HG03097 (cell line): ENCODE data around the gene ARL2BP.
"Not testable (repeated sequence)": the region's sequence is repeated elsewhere in the genome, so short reads cannot be mapped to it uniquely, and the experiment has no call there.

Experiments used
- ATAC-seq: cut with Tn5 transposase; IDR thresholded peaks from one replicate; pipeline ENCODE4 v1.9.1; 2021; ENCODE audit not compliant: unreplicated experiment, low FRiP score

The ARL2BP gene

DNA sequence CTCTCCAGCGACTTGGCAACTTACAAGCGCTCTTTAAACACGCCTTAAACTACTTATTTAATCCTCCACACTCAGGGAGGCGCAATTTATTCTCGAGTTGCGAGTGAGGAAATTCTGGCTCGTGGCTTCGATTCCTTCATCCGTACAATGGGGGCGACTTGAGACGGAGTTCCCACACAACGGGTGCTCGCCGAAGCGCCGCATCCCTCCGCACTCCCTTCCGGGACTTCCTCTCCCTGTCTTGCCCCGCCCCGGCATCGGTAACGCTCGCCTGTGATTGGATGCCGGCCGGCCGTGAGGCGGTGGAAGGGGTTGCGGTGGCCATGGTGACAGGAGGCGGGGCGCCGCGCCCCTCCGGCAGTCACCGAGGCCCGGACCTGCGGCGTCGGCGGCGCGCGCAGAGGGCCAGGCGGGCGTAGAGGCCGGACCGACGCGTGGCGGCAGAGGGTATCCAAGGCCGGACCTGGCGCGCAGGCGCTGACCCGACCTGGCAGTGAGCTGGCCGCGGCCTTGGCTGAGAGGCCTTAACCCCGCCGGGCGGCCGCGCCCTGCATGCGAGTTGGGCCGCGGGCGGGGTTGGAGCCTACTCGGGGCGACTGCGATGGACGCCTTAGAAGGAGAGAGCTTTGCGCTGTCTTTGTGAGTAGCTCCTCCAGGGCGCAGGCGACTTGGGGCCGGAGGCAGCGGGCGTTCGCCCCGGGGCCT is at the start of gene ARL2BP:
TSS of gene ARL2BP (plus strand) at position 493 of the 705 bp plus-strand sequence. CDS start at position 602, 109 bp downstream.
- ATAC-seq = peak; percentile 92

DNA sequence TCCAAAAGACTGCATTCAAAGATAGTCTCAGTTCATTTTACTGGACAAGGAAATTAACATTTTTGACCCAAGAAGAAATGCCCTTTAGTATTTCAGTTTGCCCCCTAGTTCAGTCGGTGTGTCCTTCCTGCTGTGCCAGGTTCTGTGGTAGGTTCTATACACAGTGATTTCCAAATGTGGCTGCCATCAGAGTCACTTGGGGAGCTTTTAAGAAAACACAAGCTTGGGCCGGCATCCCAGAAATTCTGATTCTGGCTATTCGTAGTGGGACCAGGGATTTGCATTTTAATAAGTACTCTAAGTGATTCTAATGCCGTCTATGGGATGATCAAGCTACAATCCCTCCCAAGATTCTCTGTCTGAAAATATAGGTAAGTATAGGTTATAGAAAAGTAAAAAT is 48.8 kb upstream of the ARL2BP start:
- no peak for ATAC-seq

DNA sequence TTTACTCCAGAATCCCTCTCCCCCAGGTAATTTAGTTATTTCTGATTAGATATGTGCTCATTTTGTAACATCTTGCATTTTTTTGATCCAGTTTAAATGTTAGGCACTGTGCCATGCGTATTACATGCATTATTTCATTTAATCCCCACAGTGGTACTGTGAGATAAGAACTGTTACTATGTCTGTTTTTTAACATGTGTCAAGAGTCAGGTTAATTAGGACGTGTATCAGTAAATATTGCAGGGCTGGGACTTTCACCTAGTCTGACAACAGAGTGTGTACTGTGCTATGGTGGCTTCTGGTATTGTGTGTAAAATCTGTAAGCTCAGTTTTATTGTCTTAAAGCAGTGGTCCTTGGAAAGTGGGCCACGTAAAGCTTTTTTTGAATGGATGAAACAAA is 48.3 kb upstream of the ARL2BP start:
- no peak for ATAC-seq

DNA sequence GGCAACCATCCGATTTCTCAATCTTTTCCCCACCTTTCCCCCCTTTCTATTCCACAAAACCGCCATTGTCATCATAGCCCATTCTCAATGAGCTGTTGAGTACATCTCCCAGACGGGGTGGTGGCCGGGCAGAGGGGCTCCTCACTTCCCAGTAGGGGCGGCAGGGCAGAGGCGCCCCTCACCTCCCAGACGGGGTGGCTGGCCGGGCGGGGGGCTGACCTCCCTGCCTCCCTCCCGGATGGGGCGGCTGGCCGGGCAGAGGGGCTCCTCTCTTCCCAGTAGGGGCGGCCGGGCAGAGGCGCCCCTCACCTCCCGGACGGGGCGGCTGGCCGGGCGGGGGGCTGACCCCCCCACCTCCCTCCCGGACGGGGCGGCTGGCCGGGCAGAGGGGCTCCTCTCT is 44.7 kb upstream of the ARL2BP start:
- ATAC-seq = not testable (repeated sequence)

DNA sequence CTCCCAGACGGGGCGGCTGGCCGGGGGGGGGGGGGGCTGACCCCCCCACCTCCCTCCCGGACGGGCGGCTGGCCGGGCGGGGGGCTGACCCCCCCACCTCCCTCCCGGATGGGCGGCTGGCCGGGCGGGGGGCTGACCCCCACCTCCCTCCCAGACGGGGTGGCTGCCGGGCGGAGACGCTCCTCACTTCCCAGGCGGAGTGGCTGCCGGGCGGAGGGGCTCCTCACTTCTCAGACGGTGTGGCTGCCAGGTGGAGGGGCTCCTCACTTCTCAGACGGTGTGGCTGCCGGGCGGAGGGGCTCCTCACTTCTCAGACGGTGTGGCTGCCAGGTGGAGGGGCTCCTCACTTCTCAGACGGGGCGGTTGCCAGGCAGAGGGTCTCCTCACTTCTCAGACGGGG is 44.1 kb upstream of the ARL2BP start:
- ATAC-seq = not testable (repeated sequence)

DNA sequence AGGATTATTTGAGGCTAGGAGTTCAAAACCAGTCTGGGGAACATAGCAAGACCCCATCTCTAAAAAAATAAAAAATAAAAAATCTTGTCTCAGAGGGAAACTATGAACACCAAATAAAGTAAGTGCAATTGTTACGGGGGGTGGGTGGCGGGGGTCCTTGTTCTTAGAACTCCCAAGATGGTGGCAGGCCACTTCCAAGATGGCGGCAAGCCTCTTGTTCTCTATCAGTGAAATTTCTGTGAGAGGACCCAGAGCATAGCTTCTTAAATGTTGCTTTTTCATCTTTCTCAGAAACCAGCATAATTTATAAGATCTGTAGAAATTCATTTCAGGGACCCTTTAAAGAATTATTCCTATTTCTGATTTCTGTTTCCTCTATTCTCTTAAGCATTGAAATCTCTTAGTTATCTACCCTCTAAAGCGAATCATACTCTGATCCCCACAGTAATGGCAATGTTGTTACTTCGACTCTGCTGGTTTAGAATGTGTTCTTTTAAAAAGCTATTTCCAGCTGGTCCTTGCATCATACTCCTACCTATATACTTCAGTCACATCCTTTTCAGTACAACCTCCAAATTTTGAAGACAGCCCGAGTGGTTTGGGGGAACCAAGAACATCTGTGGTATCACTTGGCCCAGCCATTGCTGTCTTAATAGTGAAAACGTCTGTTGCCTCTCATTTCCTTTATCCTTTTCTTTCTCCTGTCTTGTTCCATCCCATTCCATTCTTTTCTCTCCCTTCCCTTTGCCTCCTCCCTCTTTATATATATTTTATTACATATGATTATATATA is 42.8 kb upstream of the ARL2BP start:
- no peak for ATAC-seq

DNA sequence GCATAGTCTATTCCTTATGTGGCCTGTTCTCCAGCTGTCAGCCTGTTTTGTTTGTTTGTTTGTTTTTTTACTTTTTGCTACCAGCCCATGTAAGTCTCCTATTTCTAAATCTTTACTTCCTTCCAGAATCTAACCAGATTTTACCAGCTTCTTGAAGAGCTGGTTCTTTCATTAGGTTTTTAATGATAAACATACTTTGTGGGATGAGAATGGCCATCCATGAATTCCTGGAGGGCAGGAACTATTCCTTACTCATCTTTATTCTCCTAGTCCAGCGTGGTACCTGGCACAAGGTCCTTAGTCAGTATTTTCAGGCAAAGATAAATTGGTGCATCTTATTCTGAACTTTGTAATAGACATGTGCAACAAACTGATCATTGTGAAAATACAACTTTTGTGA is 41.6 kb upstream of the ARL2BP start:
- no peak for ATAC-seq

DNA sequence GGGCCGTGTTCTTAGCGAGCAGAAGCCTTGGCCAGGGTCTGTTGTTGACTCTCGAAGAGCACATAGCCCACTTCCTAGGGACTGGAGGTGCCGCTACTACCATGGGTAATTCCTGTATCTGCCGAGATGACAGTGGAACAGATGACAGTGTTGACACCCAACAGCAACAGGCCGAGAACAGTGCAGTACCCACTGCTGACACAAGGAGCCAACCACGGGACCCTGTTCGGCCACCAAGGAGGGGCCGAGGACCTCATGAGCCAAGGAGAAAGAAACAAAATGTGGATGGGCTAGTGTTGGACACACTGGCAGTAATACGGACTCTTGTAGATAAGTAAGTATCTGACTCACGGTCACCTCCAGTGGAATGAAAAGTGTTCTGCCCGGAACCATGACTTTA is 40.4 kb upstream of the ARL2BP start:
- ATAC-seq = no peak

DNA sequence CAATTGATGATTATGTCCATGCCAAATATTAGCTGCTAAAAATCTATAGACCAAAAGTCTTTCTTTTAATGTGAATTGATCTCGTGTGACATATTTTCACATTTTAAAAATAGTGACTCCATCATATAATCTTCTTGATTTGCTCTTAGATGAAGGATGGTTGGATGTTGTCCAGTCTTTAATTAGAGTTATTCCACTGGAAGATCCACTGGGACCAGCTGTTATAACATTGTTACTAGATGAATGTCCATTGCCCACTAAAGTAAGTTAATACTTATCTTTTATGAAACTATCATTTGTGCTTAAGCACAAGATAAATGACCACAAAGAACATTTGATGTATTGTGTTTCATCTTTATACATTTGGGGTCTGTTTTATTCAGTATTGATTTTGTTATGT is 36.1 kb upstream of the ARL2BP start:
- ATAC-seq = no peak

DNA sequence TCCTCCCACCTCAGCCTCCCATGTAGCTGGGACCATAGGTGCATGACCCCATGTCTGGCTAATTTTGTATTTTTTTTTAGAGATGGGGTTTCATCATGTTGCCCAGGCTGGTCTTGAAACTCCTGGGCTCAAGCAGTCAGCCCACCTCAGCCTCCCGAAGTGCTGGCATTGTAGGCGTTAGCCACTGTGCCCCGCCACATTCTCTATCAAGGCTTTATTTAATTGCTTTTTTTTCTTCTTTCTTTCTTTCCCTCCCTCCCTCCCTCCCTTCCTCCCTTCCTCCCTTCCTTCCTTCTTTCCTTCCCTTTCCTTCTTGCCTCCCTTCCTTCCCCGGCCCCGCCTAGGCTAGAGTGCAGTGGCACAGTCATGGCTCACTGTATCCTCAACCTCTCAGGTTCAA is 35.3 kb upstream of the ARL2BP start:
- no peak for ATAC-seq

DNA sequence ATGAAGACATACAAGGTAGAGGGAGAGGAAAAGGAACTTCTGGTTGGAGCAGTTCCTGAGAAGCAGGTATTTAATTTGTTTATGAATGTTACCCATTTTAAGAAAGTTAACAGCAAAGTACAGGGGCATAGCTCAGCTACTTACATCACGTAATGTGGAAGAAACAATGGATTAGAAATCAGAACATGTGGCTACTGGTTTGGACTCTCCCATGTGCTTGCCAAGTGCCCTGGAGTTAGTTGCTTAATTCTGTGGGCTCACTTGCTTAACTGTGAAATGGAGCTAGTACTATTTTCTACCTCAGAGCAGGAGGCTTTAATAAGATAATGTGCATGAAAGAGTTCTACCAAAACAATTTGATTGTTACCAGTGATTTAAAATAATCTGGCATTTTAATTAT is 31.6 kb upstream of the ARL2BP start:
- no peak for ATAC-seq

DNA sequence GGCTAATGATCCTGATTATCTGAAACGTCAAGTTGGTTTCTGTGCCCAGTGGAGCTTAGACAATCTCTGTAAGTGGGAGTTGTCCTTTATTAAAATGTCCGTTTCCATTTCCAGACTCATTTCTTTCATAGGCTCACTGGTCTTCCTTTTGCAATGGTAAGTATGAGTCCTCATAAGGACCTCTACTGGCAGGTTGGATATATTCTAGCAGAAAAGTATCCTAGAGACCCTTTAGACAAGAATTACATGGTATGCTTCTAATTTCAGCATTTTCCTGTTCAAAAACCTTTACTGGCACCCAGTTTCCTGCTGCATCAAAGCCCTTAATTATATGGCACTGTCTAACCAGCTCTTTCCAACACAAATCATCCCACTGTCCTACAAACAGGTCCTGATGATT is 28.1 kb upstream of the ARL2BP start:
- no peak for ATAC-seq

DNA sequence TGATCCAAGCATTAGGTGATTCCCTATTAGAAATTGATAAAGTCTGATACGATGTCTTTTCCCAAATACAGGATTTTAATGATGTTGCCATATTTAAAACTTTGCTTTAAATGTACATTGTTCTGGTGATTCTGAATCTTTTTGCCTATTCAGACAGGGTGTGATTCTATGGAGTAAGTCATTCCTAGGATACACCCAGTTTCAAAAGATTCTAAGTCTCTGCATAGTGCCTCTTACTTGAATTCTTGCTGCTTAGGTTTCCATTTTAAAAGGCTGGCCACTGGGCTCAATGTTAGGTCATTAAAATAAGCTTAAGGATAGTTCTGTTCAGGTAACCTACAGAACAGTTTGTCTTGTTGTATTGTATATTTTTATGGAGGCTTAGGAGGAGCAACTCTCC is 22.0 kb upstream of the ARL2BP start:
- no peak for ATAC-seq

DNA sequence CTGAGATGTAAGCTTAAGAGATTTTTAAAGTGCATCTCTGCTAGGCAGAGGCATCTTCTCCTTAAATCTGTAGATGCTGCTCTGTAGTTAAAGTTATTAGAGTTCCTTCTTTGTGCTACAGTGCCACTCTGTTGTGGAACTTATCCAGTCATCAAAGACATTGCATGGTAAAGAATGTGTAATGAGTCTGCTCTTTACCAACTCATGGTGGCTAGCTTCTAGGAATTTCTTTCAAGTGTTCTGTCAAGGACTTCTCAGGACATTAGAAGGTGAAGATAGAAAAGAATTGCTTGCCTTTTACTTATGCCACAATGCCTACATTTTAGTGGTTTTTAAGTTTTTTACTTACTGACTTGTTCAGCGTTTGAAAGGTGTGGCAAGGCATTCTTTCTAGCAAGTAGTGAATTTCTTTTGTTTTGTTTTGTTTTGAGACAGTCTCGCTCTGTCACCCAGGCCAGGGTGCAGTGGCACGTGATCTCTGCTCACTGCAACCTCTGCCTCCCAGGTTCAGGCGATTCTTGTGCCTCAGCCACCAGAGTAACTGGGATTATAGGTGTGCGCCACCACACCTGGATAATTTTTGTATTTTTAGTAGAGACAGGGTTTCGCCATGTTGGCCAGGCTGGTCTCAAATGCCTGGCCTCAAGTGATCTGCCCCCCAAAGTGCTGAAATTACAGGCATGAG is 20.3 kb upstream of the ARL2BP start:
- no peak for ATAC-seq

DNA sequence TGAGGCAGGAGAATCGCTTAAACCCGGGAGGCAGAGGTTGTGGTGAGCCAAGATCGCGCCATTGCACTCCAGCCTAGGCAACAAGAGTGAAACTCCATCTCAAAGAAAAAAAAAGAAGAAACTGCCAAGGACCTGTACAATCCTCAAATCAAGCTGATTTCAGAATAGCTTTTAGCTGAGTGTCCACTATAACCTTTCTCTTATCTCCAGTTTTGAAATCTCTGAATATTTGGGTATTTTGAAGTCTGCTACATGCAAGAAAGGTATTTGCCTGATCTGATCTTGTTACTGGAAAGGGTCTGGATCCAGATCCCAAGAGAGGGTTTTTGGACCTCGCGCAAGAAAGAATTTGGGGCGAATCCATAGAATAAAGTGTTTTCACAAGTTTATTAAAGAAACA is 19.1 kb upstream of the ARL2BP start:
- no peak for ATAC-seq

DNA sequence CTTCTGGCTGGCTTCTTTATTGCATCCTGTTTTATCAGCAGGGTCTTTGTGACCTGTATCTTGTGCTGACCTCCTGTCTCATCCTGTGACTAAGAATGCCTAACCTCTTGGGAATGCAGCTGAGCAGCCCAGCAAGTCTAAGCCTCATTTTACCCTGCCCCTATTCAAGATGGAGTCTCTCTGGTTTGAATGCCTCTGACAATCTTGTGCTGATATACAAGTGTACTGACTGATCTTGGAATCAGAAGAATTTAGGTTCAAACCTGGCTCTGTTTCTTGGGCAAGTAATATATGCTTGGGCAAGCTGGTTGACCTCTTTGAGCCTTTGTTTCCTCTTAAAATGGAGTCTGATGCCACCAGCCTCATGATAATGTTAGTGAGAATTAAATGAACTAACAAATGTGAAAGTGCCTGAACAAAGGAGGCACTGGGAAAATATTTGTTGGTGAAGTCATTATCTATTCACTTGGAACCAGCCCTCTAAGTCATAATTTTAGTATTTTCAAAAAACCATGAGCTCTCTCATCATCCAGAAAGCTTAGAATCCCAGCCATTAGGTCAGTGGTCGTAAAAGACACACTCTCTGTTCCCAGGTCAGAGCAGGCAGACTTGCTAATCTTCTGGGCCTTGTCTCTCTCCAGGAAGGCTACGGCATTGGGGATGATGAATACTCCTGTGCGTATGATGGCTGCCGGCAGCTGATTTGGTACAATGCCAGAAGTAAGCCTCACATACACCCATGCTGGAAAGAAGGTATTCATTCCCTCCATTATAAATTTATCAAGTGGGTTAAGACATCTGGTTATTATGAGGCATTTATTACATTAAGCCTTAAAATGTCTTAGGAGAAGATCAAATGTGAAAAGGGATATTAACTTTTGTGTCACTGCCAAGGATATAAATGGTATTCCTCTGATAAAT is 18.1 kb upstream of the ARL2BP start:
- no peak for ATAC-seq

DNA sequence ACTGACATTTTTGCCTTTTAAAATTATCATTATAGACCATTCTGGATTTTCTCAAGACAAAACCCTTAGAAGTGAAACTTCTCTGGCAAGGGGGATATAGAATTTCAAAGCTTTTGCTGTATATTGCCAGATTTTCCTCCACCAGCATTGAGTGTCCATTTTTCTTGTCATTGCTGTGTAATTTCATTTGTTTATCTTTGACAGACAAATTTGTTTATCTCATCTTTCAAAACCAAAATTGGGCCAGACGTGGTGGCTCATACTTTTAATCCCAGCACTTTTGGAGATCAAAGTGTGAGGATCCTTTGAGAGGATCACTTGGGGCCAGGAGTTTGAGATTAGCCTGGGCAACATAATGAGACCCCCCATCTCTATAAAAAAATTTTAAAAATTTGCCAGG is 16.0 kb upstream of the ARL2BP start:
- no peak for ATAC-seq

DNA sequence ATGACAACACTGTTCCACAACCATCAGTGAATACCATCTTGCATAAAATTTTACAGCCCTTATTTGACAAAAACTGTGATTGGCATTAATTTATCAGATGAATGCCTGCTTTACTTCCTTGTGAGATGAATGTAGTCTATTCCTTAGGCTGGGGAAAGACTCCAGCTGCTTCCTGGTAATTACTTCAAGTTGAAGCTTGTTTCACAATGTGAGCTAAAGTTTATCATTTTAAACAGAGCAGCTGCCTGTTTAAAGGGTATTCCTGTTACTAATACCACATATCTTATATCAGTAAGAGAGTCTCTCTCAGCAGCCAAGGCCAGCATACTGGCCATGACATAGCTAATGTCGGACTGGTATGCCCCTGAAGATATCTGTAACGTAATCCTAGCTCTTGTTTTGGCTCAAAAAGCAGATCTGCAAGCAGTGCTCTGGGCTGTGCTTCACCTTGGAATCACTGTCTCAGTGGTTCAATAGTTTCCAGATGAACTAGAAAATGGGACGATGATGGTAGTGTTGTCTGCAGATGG is 13.2 kb upstream of the ARL2BP start:
- ATAC-seq = no peak

DNA sequence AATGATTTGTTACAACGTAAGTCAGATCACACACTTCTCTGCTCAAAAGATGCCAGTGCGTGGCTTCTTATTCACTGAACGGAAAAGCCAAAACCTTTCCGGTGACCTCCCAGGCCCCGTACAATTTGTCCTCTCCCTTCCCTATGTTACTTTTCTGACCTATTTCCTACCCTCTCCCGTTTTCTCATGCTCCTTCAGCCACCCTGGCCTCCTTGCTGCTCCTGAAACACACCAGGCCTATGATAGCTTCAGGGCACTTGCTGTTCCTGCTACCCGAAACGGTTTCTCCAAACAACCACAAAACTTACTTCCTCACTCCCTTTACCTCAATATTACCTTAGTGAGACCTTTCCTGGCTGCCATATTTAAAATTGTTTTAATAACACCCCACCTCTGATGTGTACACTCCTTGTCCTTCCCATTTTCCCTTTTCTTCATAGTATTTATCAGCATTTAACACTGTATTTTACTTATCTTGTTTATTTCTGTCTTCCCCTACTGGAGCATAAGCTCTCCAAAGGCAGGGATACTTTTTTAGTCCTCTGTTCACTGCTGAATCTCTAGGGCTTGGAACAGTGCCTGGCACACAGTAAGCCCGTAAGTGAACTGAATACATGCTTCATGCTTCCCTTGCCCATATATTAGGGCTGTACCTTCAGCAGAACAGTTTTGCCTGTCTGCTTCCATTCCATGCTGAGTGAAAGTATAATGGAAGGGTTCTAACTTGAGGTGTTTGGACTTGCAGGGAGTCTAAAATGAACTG is 10.9 kb upstream of the ARL2BP start:
- ATAC-seq = no peak

DNA sequence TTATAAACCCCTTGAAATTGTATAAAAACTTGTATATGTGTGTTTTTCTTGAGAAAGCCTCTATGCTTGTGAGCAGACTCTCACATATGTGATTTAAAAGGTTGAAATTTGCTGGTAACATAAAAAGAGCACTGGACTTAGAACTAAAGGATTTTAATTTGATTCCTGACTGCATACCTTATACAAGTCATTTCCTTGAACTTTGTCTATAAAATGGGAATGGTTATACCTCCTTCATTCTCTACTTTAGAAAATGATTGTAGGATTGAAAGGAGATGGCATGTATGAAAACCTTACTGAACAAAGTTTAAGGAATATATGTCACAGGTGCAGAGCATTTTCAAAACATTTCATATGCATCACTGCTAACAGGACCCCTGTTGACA is 10.4 kb upstream of the ARL2BP start:
- ATAC-seq = no peak
